Ureter (tissue), 1 donor: ENCODE results near the gene GIT2. TPM values are rescaled to one million over a fixed set of nuclear protein-coding genes. Genes with fewer than 3 reads are reported as not detected.
"Not testable (repeated sequence)": the region's sequence is repeated elsewhere in the genome, so short reads cannot be mapped to it uniquely, and the experiment has no call there.

ENCODE experiments used
- DNase-seq: peaks from one replicate; pipeline ENCODE4 v3.0.0-alpha.2; 2020; ENCODE audit warnings: low spot score
- total RNA-seq: library from RNA; stranded (reverse); gene quantifications from one replicate; pipeline ENCODE4 v1.2.4, GENCODE V29; 2023
- donor health status: DM: yes; HTN: yes; CAD: no.

Gene GIT2
- total RNA-seq, 1 donor from 2014 or later: 55.5 TPM

GRCh38 chr12:109946913-109947312 lies 49.3 kb downstream of the GIT2 start:
- DNase-seq: no peak

GRCh38 chr12:109946505-109946904 lies 49.7 kb downstream of the GIT2 start:
- no peak for DNase-seq

- DNase-seq: no peak
Measured at GRCh38 chr12:109944561-109945359, 51.4 kb downstream of the GIT2 start.

- no peak for DNase-seq
Measured at GRCh38 chr12:109943811-109944210, 52.4 kb downstream of the GIT2 start.

GRCh38 chr12:109940339-109940923 lies 55.7 kb downstream of the GIT2 start:
- no peak for DNase-seq

- DNase-seq: no peak
Measured at GRCh38 chr12:109939504-109939903, 56.7 kb downstream of the GIT2 start.

GRCh38 chr12:109938947-109939346 lies 57.2 kb downstream of the GIT2 start:
- no peak for DNase-seq

- no peak for DNase-seq
Measured at GRCh38 chr12:109937371-109937770, 58.8 kb downstream of the GIT2 start.

- DNase-seq: no peak
Measured at GRCh38 chr12:109934026-109934425, 62.1 kb downstream of the GIT2 start.

- DNase-seq: no peak
Measured at GRCh38 chr12:109932878-109933503, 63.2 kb downstream of the GIT2 start.

- no peak for DNase-seq
Measured at GRCh38 chr12:109931143-109931542, 65.0 kb downstream of the GIT2 start.

GRCh38 chr12:109930028-109930800 lies 66.0 kb downstream of the GIT2 start:
- DNase-seq: no peak

GRCh38 chr12:109929326-109929725 lies 66.8 kb downstream of the GIT2 start:
- not testable (repeated sequence) for DNase-seq

- DNase-seq: no peak
Measured at GRCh38 chr12:109928058-109928656, 68.0 kb downstream of the GIT2 start.

GRCh38 chr12:109927622-109928021 lies 68.5 kb downstream of the GIT2 start:
- no peak for DNase-seq

GRCh38 chr12:109926488-109927210 lies 69.5 kb downstream of the GIT2 start:
- DNase-seq: no peak

- DNase-seq: no peak
Measured at GRCh38 chr12:109926016-109926415, 70.2 kb downstream of the GIT2 start.

GRCh38 chr12:109925185-109925840 lies 70.9 kb downstream of the GIT2 start:
- no peak for DNase-seq

- DNase-seq: no peak
Measured at GRCh38 chr12:109923481-109924245, 72.5 kb downstream of the GIT2 start.

GRCh38 chr12:109923038-109923437 lies 73.1 kb downstream of the GIT2 start:
- DNase-seq: no peak
